Kidney (tissue), 14 donors: ENCODE data around the gene NRIP2. TPM values are rescaled to one million over a fixed set of nuclear protein-coding genes. Genes with fewer than 3 reads are reported as not detected.

ENCODE experiments used
- DNase-seq, 5 donors: peaks; one replicate each; pipeline ENCODE4 v3.0.0-alpha.2; 2013 to 2020
- FAIRE-seq: peaks from 2 replicates; lab custom pipeline; 2012; peaks lifted over from hg19 to GRCh38; lab: Jason Lieb, UNC
- H3K27ac ChIP-seq, 2 donors: one replicate each; pipeline ENCODE4 v1.7.0; 2013; ENCODE audit warnings: low read depth in 2 of 2, low read length in 2 of 2, inconsistent platforms in 1 of 2
- H3K27me3 ChIP-seq: one replicate; pipeline ENCODE4 v1.7.1; 2013; ENCODE audit warnings: low read length, inconsistent platforms; ENCODE audit not compliant: control insufficient read depth, insufficient read depth
- H3K36me3 ChIP-seq, 3 donors: one replicate each; pipeline versions ENCODE4 v1.7.0 to v1.7.1; 2013; ENCODE audit warnings: low read length in 3 of 3, control low read depth in 1 of 3, inconsistent platforms in 1 of 3; ENCODE audit not compliant: insufficient read depth in 3 of 3, control insufficient read depth in 2 of 3
- H3K4me1 ChIP-seq, 3 donors: one replicate each; pipeline versions ENCODE4 v1.7.0 to v1.7.1; 2013; ENCODE audit warnings: low read length in 3 of 3, inconsistent platforms in 1 of 3, low read depth in 1 of 3; ENCODE audit not compliant: control insufficient read depth in 2 of 3, insufficient read depth in 2 of 3
- H3K4me3 ChIP-seq, 3 donors: one replicate each; pipeline versions ENCODE4 v1.7.0 to v1.8.1; 2013; ENCODE audit warnings: low read length in 3 of 3, control low read depth in 1 of 3, inconsistent platforms in 1 of 3
- H3K9ac ChIP-seq, 3 donors: one replicate each; pipeline versions ENCODE4 v1.7.0 to v1.7.1; 2013; ENCODE audit warnings: low read length in 3 of 3, control low read depth in 1 of 3, inconsistent platforms in 1 of 3
- H3K9me3 ChIP-seq, 3 donors: one replicate each; pipeline versions ENCODE4 v1.7.0 to v1.7.1; 2013; ENCODE audit warnings: low read length in 3 of 3, control low read depth in 1 of 3, inconsistent platforms in 1 of 3; ENCODE audit not compliant: control insufficient read depth in 2 of 3, insufficient read depth in 1 of 3
- intact Hi-C: fragments of 100-400 bp; cut with DNase I; formaldehyde crosslinking; loops from one replicate; pipeline ENCODE4 v1.11.1; 2022
- polyA plus RNA-seq: library from polyadenylated mRNA; stranded (reverse); fragments of 350-450 nt; fragmentation: Illumina TruSeq; extraction: RNeasy Lipid Tissue Mini Kit (QIAGEN cat#74804); gene quantifications from one replicate; pipeline ENCODE4 v1.2.3, GENCODE V29; 2014; ENCODE audit warnings: low read depth, low replicate concordance; ENCODE audit not compliant: insufficient read depth
- total RNA-seq: library from RNA; stranded (reverse); fragmentation: NEBNext Ultra II Directional; extraction: Animal tissue kit (Norgen Biotek cat#: 25700); gene quantifications from one replicate; pipeline ENCODE4 v1.2.1, GENCODE V29; 2021
- TF ChIP-seq, protein P1 (sequence below): IDR thresholded peaks from 3 replicates; pipeline ENCODE4 v1.5.1; 2012; ENCODE audit warnings: mild to moderate bottlenecking, moderate library complexity, borderline replicate concordance; ENCODE audit not compliant: insufficient read depth; ENCODE audit errors: extremely low read depth
- donor health status: control.
- donor health status: control.
- donor health status: control.
- donor health status: control.
- donor health status: control.
- donor health status: DM: yes; HTN: yes; CAD: no.
- donor health status: Normal renal cell carcinoma (clear cell type).

NRIP2 gene
- total and polyA plus RNA-seq, 2 donors from 2014 or later, result 11.7 to 15.9 TPM

DNA sequence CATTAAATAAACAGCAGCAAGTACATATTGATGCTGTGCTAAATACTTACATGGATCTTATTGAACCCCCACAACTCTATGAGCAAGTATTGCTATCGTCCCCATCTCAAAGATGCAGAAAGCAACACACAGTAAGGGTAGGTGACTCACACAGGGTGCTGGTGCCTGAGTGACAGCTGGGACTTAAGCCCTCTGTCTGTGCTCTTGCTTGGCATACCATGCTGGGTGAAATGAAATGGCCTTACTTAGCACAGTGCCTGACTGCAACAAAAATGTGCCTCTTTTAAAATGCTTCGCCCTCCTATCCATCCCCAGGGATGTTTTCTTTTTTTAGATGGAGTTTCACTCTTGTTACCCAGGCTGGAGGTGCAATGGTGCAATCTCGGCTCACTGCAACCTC is 21.2 kb upstream of the NRIP2 start:
- no peak for DNase-seq
- Histone ChIP-seq H3K9ac (no peak overlapping the region), H3K9me3 (no peaks in the 10 kb centered on the region), H3K4me3 (no peak overlapping the region), H3K36me3 (peaks cover 0 to 6% (median 0%) of the 10 kb centered on the region in 3 donors), H3K27me3 (no peaks in the 10 kb centered on the region), H3K27ac (no peak overlapping the region), H3K4me1 (no peaks in the 10 kb centered on the region)
- TF ChIP-seq, protein P1, sequence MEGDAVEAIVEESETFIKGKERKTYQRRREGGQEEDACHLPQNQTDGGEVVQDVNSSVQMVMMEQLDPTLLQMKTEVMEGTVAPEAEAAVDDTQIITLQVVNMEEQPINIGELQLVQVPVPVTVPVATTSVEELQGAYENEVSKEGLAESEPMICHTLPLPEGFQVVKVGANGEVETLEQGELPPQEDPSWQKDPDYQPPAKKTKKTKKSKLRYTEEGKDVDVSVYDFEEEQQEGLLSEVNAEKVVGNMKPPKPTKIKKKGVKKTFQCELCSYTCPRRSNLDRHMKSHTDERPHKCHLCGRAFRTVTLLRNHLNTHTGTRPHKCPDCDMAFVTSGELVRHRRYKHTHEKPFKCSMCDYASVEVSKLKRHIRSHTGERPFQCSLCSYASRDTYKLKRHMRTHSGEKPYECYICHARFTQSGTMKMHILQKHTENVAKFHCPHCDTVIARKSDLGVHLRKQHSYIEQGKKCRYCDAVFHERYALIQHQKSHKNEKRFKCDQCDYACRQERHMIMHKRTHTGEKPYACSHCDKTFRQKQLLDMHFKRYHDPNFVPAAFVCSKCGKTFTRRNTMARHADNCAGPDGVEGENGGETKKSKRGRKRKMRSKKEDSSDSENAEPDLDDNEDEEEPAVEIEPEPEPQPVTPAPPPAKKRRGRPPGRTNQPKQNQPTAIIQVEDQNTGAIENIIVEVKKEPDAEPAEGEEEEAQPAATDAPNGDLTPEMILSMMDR, result no peak
- intact Hi-C loops, result loop anchor here (10.0 kb wide), 1 partner anchor 179 kb away; no protein-coding TSS in a partner anchor
- no peak for FAIRE-seq

DNA sequence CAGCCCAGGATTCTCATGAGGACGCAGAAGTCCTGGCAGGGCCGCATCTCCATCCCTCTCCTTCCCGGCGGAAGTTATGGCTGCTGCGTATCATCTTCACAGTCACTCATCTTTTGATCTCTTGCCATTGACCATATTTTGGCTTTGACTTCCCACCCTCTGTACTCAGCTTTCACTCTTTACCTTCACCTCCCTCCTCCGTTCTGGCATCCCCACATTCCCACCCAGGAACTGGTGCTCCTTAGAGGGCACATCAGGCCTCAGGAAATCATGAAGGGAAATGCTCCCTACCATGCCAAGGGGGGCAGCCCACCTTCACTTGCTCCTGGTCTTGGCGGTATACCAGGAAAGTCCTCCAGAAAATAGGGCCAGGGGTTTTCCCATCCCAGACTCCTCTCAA is 20.7 kb upstream of the NRIP2 start:
- no peak for FAIRE-seq

DNA sequence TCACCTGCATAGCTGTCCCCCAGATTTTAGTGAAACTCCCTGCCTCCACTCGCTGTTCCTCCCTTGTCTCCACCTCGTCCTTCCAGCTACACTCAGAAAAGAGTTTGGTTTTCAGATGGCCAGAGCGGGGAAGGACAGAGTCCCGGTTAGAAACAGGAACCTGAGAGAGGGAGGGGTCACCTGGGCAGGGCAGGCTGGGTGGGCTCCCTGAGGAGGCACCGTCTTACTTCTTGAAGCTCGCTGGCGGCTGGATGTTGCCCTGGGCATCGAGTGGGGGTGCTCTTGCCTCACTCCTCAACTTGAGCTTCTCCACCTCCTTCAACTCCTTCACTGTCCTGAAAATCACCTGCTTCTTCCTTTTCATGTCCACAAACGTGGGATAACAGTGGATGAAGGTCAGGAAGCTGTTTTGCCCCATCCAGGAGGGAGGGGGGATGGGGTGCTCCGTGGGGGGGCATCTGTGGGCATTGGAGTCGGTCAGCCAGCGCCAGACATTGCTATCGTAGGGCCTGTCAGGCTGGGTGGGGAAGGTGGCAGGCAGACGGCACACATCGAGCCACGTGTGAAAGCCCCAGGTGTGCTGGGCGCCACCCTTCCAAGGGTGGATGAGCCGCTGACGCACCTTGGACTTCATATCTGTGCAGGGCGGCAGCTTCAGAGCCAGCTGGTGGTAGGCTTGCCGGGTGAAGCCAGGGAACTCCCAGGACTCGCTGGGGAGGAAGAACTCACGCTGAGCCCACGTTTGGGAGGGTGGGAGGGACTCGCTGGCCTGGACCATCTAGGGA is 20.0 kb upstream of the NRIP2 start:
- H3K4me3 ChIP-seq, result no peak overlapping the region
- no peaks in the 10 kb centered on the region for H3K9me3 ChIP-seq
- H3K4me1 ChIP-seq, result peaks cover 0 to 1% (median 0%) of the 10 kb centered on the region in 3 donors
- H3K9ac ChIP-seq, result no peak overlapping the region
- intact Hi-C loops, result loop anchor here (10.0 kb wide), 1 partner anchor 180 kb away; no protein-coding TSS in a partner anchor
- H3K27ac ChIP-seq, result no peak overlapping the region
- H3K27me3 ChIP-seq, result no peaks in the 10 kb centered on the region
- DNase-seq (no peak), FAIRE-seq (no peak)
- TF ChIP-seq, protein P1, result no peak
- H3K36me3 ChIP-seq, result peaks cover 0 to 6% (median 0%) of the 10 kb centered on the region in 3 donors

More for the DNA sequence above, 20.7 kb upstream of the NRIP2 start:
- no peaks in the 10 kb centered on the region for H3K9me3 ChIP-seq
- H3K4me3 ChIP-seq, result no peak overlapping the region
- H3K27ac ChIP-seq, result no peak overlapping the region
- TF ChIP-seq, protein P1, result no peak
- H3K4me1 ChIP-seq, result no peaks in the 10 kb centered on the region
- peaks cover 0 to 6% (median 0%) of the 10 kb centered on the region in 3 donors for H3K36me3 ChIP-seq
- no peak overlapping the region for H3K9ac ChIP-seq
- intact Hi-C loops, result loop anchor here (10.0 kb wide), 1 partner anchor 179 kb away; no protein-coding TSS in a partner anchor
- H3K27me3 ChIP-seq, result no peaks in the 10 kb centered on the region
- DNase-seq, result no peak
